Stimulated activated CD4-positive, alpha-beta T cell treated with anti-CD3 and anti-CD28 coated beads, TNF-alpha, amount 100 ng/mL, for 4 hours (primary cell): Measurements from ENCODE around the gene LTV1.
A peak's percentile ranks its signal among the peaks of the same experiment; 100 is the strongest.
"Not testable (repeated sequence)": the region's sequence is repeated elsewhere in the genome, so short reads cannot be mapped to it uniquely, and the experiment has no call there.

Experiments used
- DNase-seq, 3 experiments: peaks; one replicate each; pipeline ENCODE4 v3.0.0-alpha.2; 2020; ENCODE audit warnings: low read depth in 3 of 3

The LTV1 gene

GRCh38 chr6:143842902-143843676, at the start of gene LTV1:
TSS of gene LTV1 (plus strand) at chr6:143843338. CDS start at chr6:143843478, 140 bp downstream.
- peak; percentile 81 to 87 (median 86) for DNase-seq

GRCh38 chr6:143796551-143796950, 46.6 kb upstream of the LTV1 start:
- not testable (repeated sequence) for DNase-seq

GRCh38 chr6:143798487-143798886, 44.7 kb upstream of the LTV1 start:
- not testable (repeated sequence) for DNase-seq

GRCh38 chr6:143802833-143803565, 40.1 kb upstream of the LTV1 start:
- no peak for DNase-seq

GRCh38 chr6:143803769-143804568, 39.2 kb upstream of the LTV1 start:
- DNase-seq = no peak

- no peak for DNase-seq
Observed at GRCh38 chr6:143804835-143805239, 38.3 kb upstream of the LTV1 start.

- DNase-seq = peak; percentile 41 to 62 (median 57)
Observed at GRCh38 chr6:143806282-143807102, 36.6 kb upstream of the LTV1 start.

- DNase-seq = no peak
Observed at GRCh38 chr6:143807103-143807772, 35.9 kb upstream of the LTV1 start.

GRCh38 chr6:143810745-143811144, 32.4 kb upstream of the LTV1 start:
- DNase-seq = no peak

- no peak for DNase-seq
Observed at GRCh38 chr6:143811501-143812157, 31.5 kb upstream of the LTV1 start.

- DNase-seq = no peak
Observed at GRCh38 chr6:143817621-143818020, 25.5 kb upstream of the LTV1 start.

- no peak for DNase-seq
Observed at GRCh38 chr6:143821359-143821758, 21.8 kb upstream of the LTV1 start.

GRCh38 chr6:143822584-143823024, 20.5 kb upstream of the LTV1 start:
- no peak for DNase-seq

GRCh38 chr6:143823548-143823947, 19.6 kb upstream of the LTV1 start:
- no peak for DNase-seq

- no peak for DNase-seq
Observed at GRCh38 chr6:143828572-143828971, 14.6 kb upstream of the LTV1 start.

- no peak for DNase-seq
Observed at GRCh38 chr6:143836150-143836549, 7.0 kb upstream of the LTV1 start.

GRCh38 chr6:143838395-143838794, 4.7 kb upstream of the LTV1 start:
- no peak for DNase-seq

- no peak for DNase-seq
Observed at GRCh38 chr6:143839196-143839595, 3.9 kb upstream of the LTV1 start.

- DNase-seq = no peak
Observed at GRCh38 chr6:143840595-143841265, 2.4 kb upstream of the LTV1 start.

GRCh38 chr6:143842461-143842901, 657 bp upstream of the LTV1 start:
- DNase-seq = no peak
